ENCODE data around the gene KLC4.

GRCh38 chr6:43097098-43097489, 37.7 kb downstream of the KLC4 start:
- TF ChIP-seq MAX (IDR thresholded peaks at IDR 0.05) (no peak), RAD21 (IDR thresholded peaks at IDR 0.05; ENCODE audit: low read depth) (no peak), TEAD4 (IDR thresholded peaks at IDR 0.05) (no peak), ZBTB7A (IDR thresholded peaks at IDR 0.05; ENCODE audit: low read depth) (no peak)
